OCI-LY7 (cell line): ENCODE results near the gene MTMR11. TPM values are rescaled to one million over a fixed set of nuclear protein-coding genes. Genes with fewer than 3 reads are reported as not detected.

ENCODE experiments used
- BruUV-seq: library from RNA; stranded (reverse); fragments of 400-500 nt; replicated peaks from 2 replicates; lab custom pipeline; 2021; lab: Mats Ljungman, UMichigan
- CTCF ChIA-PET: fragments of 300-600 bp; sonication (Branson Sonifier 250); formaldehyde crosslinking; loops from one replicate; lab custom pipeline; 2022; ENCODE audit warnings: antibody characterized with exemption; ENCODE audit not compliant: unreplicated experiment; lab: Charles Lee
- POLR2A ChIA-PET: fragments of 300-600 bp; sonication (Branson Sonifier 250); formaldehyde crosslinking; loops from one replicate; lab custom pipeline; 2022; ENCODE audit warnings: antibody characterized with exemption; lab: Charles Lee
- DNase-seq: peaks from one replicate; pipeline ENCODE4 v3.0.0-alpha.2; 2015; ENCODE audit warnings: low spot score
- H2AFZ ChIP-seq: fragments of 200-600 bp; sonication (generic), shearing (Covaris generic); 2 replicates; pipeline ENCODE4 v1.6.1; 2014; ENCODE audit warnings: mild to moderate bottlenecking, antibody characterized with exemption, low read length, moderate library complexity
- H3K27ac ChIP-seq: fragments of 200-600 bp; sonication (generic); 2 replicates; pipeline ENCODE4 v1.5.1; 2014; ENCODE audit warnings: mixed run types, low read depth, mild to moderate bottlenecking, moderate library complexity, low read length, inconsistent platforms; ENCODE audit not compliant: poor library complexity, severe bottlenecking
- H3K36me3 ChIP-seq: fragments of 200-600 bp; sonication (generic); 2 replicates; pipeline ENCODE4 v1.6.1; 2014; ENCODE audit warnings: mild to moderate bottlenecking, antibody characterized with exemption, low read length, moderate library complexity, mixed read lengths; ENCODE audit not compliant: insufficient read depth
- H3K4me1 ChIP-seq: fragments of 200-600 bp; sonication (generic); 2 replicates; pipeline ENCODE4 v1.5.1; 2014; ENCODE audit warnings: mild to moderate bottlenecking, low read length; ENCODE audit not compliant: insufficient read depth, poor library complexity, severe bottlenecking
- H3K4me2 ChIP-seq: fragments of 200-600 bp; sonication (generic); 2 replicates; pipeline ENCODE4 v1.6.1; 2014; ENCODE audit warnings: mild to moderate bottlenecking, low read length
- H3K4me3 ChIP-seq: fragments of 200-600 bp; sonication (generic); 2 replicates; pipeline ENCODE4 v1.5.1; 2014; ENCODE audit warnings: mild to moderate bottlenecking, low read depth, low read length; ENCODE audit not compliant: poor library complexity, severe bottlenecking
- H3K79me2 ChIP-seq: fragments of 200-600 bp; sonication (generic); 2 replicates; pipeline ENCODE4 v1.6.1; 2016; ENCODE audit warnings: low read depth, mild to moderate bottlenecking, low read length, moderate library complexity, mixed read lengths; ENCODE audit not compliant: insufficient read depth
- H3K9me2 ChIP-seq: fragments of 200-600 bp; sonication (generic); 2 replicates; pipeline ENCODE4 v1.6.1; 2016; ENCODE audit warnings: mild to moderate bottlenecking, low read length, mixed read lengths; ENCODE audit not compliant: insufficient read depth
- H3K9me3 ChIP-seq: fragments of 200-600 bp; sonication (generic); 2 replicates; pipeline ENCODE4 v1.6.1; 2014; ENCODE audit warnings: mild to moderate bottlenecking, mixed run types, low read length, mixed read lengths
- H4K20me1 ChIP-seq: fragments of 200-600 bp; sonication (generic); 2 replicates; pipeline ENCODE4 v1.6.1; 2014; ENCODE audit warnings: mild to moderate bottlenecking, antibody characterized with exemption, low read length, moderate library complexity, mixed read lengths; ENCODE audit not compliant: insufficient read depth
- CTCF ChIP-seq: fragments of 200-600 bp; sonication (generic); conservative IDR thresholded peaks from 2 replicates; pipeline ENCODE4 v1.5.1; 2014; ENCODE audit warnings: mild to moderate bottlenecking, antibody characterized with exemption, low read length, moderate library complexity, mixed read lengths
- EZH2phosphoT487 ChIP-seq: fragments of 200-600 bp; sonication (generic); IDR thresholded peaks from 2 replicates; pipeline ENCODE4 v1.6.1; 2018; ENCODE audit warnings: low read depth, borderline replicate concordance, mild to moderate bottlenecking, mixed run types, antibody characterized with exemption, low read length, moderate library complexity, mixed read lengths
- intact Hi-C: fragments of 100-400 bp; cut with micrococcal nuclease; formaldehyde crosslinking; loops from one replicate; pipeline ENCODE4 v1.10.0; 2022; ENCODE audit not compliant: unreplicated experiment
- total RNA-seq, 2 experiments: library from RNA; depleted of rRNA in 1 of 2; stranded (reverse); fragments of >200 nt in 1 of 2; shearing (Covaris generic) in 1 of 2; gene quantifications; 2 replicates each; pipeline ENCODE4 v1.2.3, GENCODE V29; 2014 to 2022

The MTMR11 gene
- total RNA-seq, 2 experiments from 2014 or later: 0.09 TPM; not detected in 1

- TF ChIP-seq CTCF (no peak), EZH2phosphoT487 (no peak)
- peak overlapping the region; percentile 81 for H3K4me3 ChIP-seq
- BruUV-seq: no TSS peak
These were observed 10.9 kb downstream of the MTMR11 start for GRCh38 chr1:149925751-149926150.

GRCh38 chr1:149925345-149925744 lies 11.3 kb downstream of the MTMR11 start:
- no peak for DNase-seq
- peaks cover 37% of the 10 kb centered on the region for H3K4me1 ChIP-seq
- H3K9me2 ChIP-seq: no peaks in the 10 kb centered on the region
- no TSS peak for BruUV-seq
- H2AFZ ChIP-seq: no peak overlapping the region
- TF ChIP-seq CTCF (no peak), EZH2phosphoT487 (no peak)
- peaks cover 58% of the 10 kb centered on the region for H3K36me3 ChIP-seq
- H3K9me3 ChIP-seq: no peaks in the 10 kb centered on the region
- H4K20me1 ChIP-seq: peaks cover 6% of the 10 kb centered on the region; the same call in 1 of the 2 replicates
- no peak overlapping the region for H3K4me3 ChIP-seq
- POLR2A ChIA-PET: no interaction called here
- H3K27ac ChIP-seq: no peak overlapping the region
- H3K79me2 ChIP-seq: peaks cover 24% of the 10 kb centered on the region
- CTCF ChIA-PET: no interaction called here
- peak overlapping the region; percentile 76 for H3K4me2 ChIP-seq
- intact Hi-C loops: no loop called here

More at GRCh38 chr1:149925751-149926150, 10.9 kb downstream of the MTMR11 start:
- DNase-seq: no peak
- ChIA-PET POLR2A (no interaction called here), CTCF (no interaction called here)
- Histone ChIP-seq H3K27ac (no peak overlapping the region), H2AFZ (no peak overlapping the region), H3K79me2 (peaks cover 24% of the 10 kb centered on the region), H3K9me3 (no peaks in the 10 kb centered on the region), H3K9me2 (no peaks in the 10 kb centered on the region), H3K4me2 (peak overlapping the region; percentile 76), H3K36me3 (peaks cover 56% of the 10 kb centered on the region), H3K4me1 (peaks cover 37% of the 10 kb centered on the region), H4K20me1 (peaks cover 6% of the 10 kb centered on the region; the same call in 1 of the 2 replicates)
- intact Hi-C loops: loop anchor here (2.0 kb wide), 1 partner anchor 37 kb away; no protein-coding TSS in a partner anchor

GRCh38 chr1:149923626-149924025 lies 13.1 kb downstream of the MTMR11 start:
- intact Hi-C loops: no loop called here
- TF ChIP-seq CTCF: no peak
- TF ChIP-seq EZH2phosphoT487: no peak
- H2AFZ ChIP-seq: no peak overlapping the region
- no peak overlapping the region for H3K4me3 ChIP-seq
- no peak overlapping the region for H3K4me2 ChIP-seq
- CTCF ChIA-PET: no interaction called here
- H3K4me1 ChIP-seq: peaks cover 23% of the 10 kb centered on the region
- DNase-seq: no peak
- H3K79me2 ChIP-seq: peaks cover 24% of the 10 kb centered on the region
- H3K9me3 ChIP-seq: no peaks in the 10 kb centered on the region
- H3K36me3 ChIP-seq: peaks cover 58% of the 10 kb centered on the region
- BruUV-seq: no TSS peak
- H3K27ac ChIP-seq: no peak overlapping the region
- peaks cover 6% of the 10 kb centered on the region; the same call in 1 of the 2 replicates for H4K20me1 ChIP-seq
- POLR2A ChIA-PET: no interaction called here
- no peaks in the 10 kb centered on the region for H3K9me2 ChIP-seq
